Stromal cell of bone marrow (primary cell): ENCODE data around the gene TRPM8.

ENCODE experiments used
- DNase-seq: peaks from one replicate; pipeline ENCODE4 v3.0.0-alpha.2; 2012; ENCODE audit warnings: low read depth

The TRPM8 gene

GRCh38 chr2:234002281-234002680, 85.1 kb downstream of the TRPM8 start:
- DNase-seq, result no peak

- peak; percentile 96 for DNase-seq
Observed at GRCh38 chr2:234003972-234004617, 86.9 kb downstream of the TRPM8 start.

GRCh38 chr2:234005126-234005525, 88.0 kb downstream of the TRPM8 start:
- DNase-seq, result no peak

- no peak for DNase-seq
Observed at GRCh38 chr2:234006501-234006900, 89.3 kb downstream of the TRPM8 start.

GRCh38 chr2:234014427-234014826, 97.3 kb downstream of the TRPM8 start:
- DNase-seq, result no peak

- no peak for DNase-seq
Observed at GRCh38 chr2:234015861-234016260, 98.7 kb downstream of the TRPM8 start.

- DNase-seq, result no peak
Observed at GRCh38 chr2:234019896-234020295, 102.7 kb downstream of the TRPM8 start.

- DNase-seq, result no peak
Observed at GRCh38 chr2:234020332-234020731, 103.2 kb downstream of the TRPM8 start.

GRCh38 chr2:234022424-234022823, 105.3 kb downstream of the TRPM8 start:
- no peak for DNase-seq

- DNase-seq, result no peak
Observed at GRCh38 chr2:234024304-234024703, 107.1 kb downstream of the TRPM8 start.

- no peak for DNase-seq
Observed at GRCh38 chr2:234025466-234025865, 108.3 kb downstream of the TRPM8 start.

GRCh38 chr2:234025891-234026401, 108.8 kb downstream of the TRPM8 start:
- DNase-seq, result no peak

GRCh38 chr2:234026693-234027254, 109.6 kb downstream of the TRPM8 start:
- no peak for DNase-seq

- DNase-seq, result no peak
Observed at GRCh38 chr2:234027641-234028040, 110.5 kb downstream of the TRPM8 start.

- DNase-seq, result no peak
Observed at GRCh38 chr2:234029150-234029733, 112.1 kb downstream of the TRPM8 start.

- DNase-seq, result peak; percentile 29
Observed at GRCh38 chr2:234031207-234031606, 114.0 kb downstream of the TRPM8 start.

GRCh38 chr2:234032279-234032856, 115.2 kb downstream of the TRPM8 start:
- DNase-seq, result peak; percentile 54

GRCh38 chr2:234033174-234033573, 116.0 kb downstream of the TRPM8 start:
- no peak for DNase-seq

- DNase-seq, result no peak
Observed at GRCh38 chr2:234033885-234034284, 116.7 kb downstream of the TRPM8 start.

GRCh38 chr2:234038076-234038802, 121.1 kb downstream of the TRPM8 start:
- DNase-seq, result no peak

GRCh38 chr2:234044157-234044556, 127.0 kb downstream of the TRPM8 start:
- DNase-seq, result peak; percentile 62

GRCh38 chr2:234046521-234046920, 129.3 kb downstream of the TRPM8 start:
- no peak for DNase-seq
